Body of pancreas (tissue), 4 donors: Measurements from ENCODE around the gene DDR1. TPM values are rescaled to one million over a fixed set of nuclear protein-coding genes. Genes with fewer than 3 reads are reported as not detected.

ENCODE experiments used
- ATAC-seq: fragments of 150-250 bp; one replicate; pipeline ENCODE4 v1.9.1; 2016
- DNase-seq, 4 donors: peaks; one replicate each; pipeline ENCODE4 v3.0.0-alpha.2; 2019
- H3K27ac ChIP-seq, 4 donors: fragments of 200-600 bp; sonication (generic); 1 replicate in 3 of 4; 2 replicates in 1 of 4; pipeline versions ENCODE4 v1.5.1 to v1.6.1; 2016 to 2019; ENCODE audit warnings: mild to moderate bottlenecking in 1 of 4, mixed read lengths in 1 of 4, moderate library complexity in 1 of 4
- H3K27me3 ChIP-seq, 2 donors: fragments of 200-600 bp; sonication (generic); one replicate each; pipeline ENCODE4 v1.6.0; 2016; ENCODE audit warnings: mild to moderate bottlenecking in 1 of 2
- H3K36me3 ChIP-seq, 2 donors: fragments of 200-600 bp; sonication (generic); replicated peaks in 1 of 2; 2 replicates each; pipeline ENCODE4 v1.5.1; 2016; ENCODE audit warnings: low read depth in 2 of 2; ENCODE audit not compliant: insufficient read depth in 1 of 2
- H3K4me1 ChIP-seq: fragments of 200-600 bp; sonication (generic); one replicate; pipeline ENCODE4 v1.6.0; 2016
- H3K4me3 ChIP-seq, 2 donors: fragments of 200-600 bp; sonication (generic); 1 replicate in 1 of 2; 2 replicates in 1 of 2; pipeline ENCODE4 v1.5.1; 2016 to 2019
- H3K9me3 ChIP-seq, 3 donors: fragments of 200-600 bp; sonication (generic); 1 replicate in 2 of 3; 2 replicates in 1 of 3; pipeline ENCODE4 v1.5.1; 2016
- CTCF ChIP-seq, 7 experiments: fragments of 450-650 bp in 4 of 7; fragments of 200-600 bp in 3 of 7; sonication (generic) in 3 of 7; IDR thresholded peaks; one replicate each; pipeline ENCODE4 v1.5.1; 2016 to 2019; ENCODE audit warnings: antibody characterized with exemption in 7 of 7
- POLR2A ChIP-seq, 3 donors: fragments of 450-650 bp; IDR thresholded peaks; one replicate each; pipeline ENCODE4 v1.6.1; 2016; ENCODE audit warnings: antibody characterized with exemption in 3 of 3, mild to moderate bottlenecking in 2 of 3
- WGBS, 2 donors: methylation state at CpG; one replicate each; pipeline ENCODE4 v1.1.5; 2017; 5-methylcytosine and 5-hydroxymethylcytosine counted together
- intact Hi-C: fragments of 100-400 bp; cut with DNase I; formaldehyde crosslinking; loops from one replicate; pipeline ENCODE4 v1.15.1; 2023
- total RNA-seq, 2 donors: library from RNA; depleted of rRNA; stranded (reverse); fragments of >200 nt; gene quantifications; one replicate each; pipeline ENCODE4 v1.1.0, GENCODE V29; 2016

The DDR1 gene
- total RNA-seq, result 10 to 100 TPM; 90.3 to 97.3 TPM

GRCh38 chr6:30883685-30884520, at the start of gene DDR1:
DDR1 (plus strand) TSS chr6:30884519; CDS start chr6:30888730, 4,211 bp downstream.
- DNase-seq (peak; percentile 75 to 85 (median 82)), ATAC-seq (peak; percentile 68)
- H3K9me3 ChIP-seq, result no peaks in the 10 kb centered on the region
- H3K4me3 ChIP-seq, result peak within 1 kb of the TSS; percentile 51 to 78
- peak; percentile 36 to 70 (median 60) for TF ChIP-seq POLR2A (IDR thresholded peaks at IDR 0.05)
- peak in 1 of 7 experiments; percentile 12 for TF ChIP-seq CTCF (IDR thresholded peaks at IDR 0.05)
- intact Hi-C loops, result no loop called here
- 2 to 8% methylated on average over 12 to 42 of the region's 62 CpGs for WGBS, 2 donors
- peak within 1 kb of the TSS; percentile 92 to 97 (median 96) for H3K27ac ChIP-seq
- no peaks in the 10 kb centered on the region for H3K27me3 ChIP-seq
- peaks cover 55% of the 10 kb centered on the region for H3K4me1 ChIP-seq
- peaks cover 0 to 1% of the 10 kb centered on the region in 2 donors for H3K36me3 ChIP-seq

GRCh38 chr6:30834646-30835045, 49.7 kb upstream of the DDR1 start:
- TF ChIP-seq CTCF (IDR thresholded peaks at IDR 0.05), result no peak
- no peak for TF ChIP-seq POLR2A (IDR thresholded peaks at IDR 0.05)
- no peak for DNase-seq
- Histone ChIP-seq H3K4me1 (no peaks in the 10 kb centered on the region), H3K4me3 (no peak overlapping the region), H3K36me3 (no peaks in the 10 kb centered on the region), H3K27me3 (no peaks in the 10 kb centered on the region), H3K27ac (no peak overlapping the region), H3K9me3 (no peaks in the 10 kb centered on the region)
- intact Hi-C loops, result loop anchor here (5.0 to 10.0 kb wide), 2 partner anchors 38 to 240 kb away; no protein-coding TSS in a partner anchor
- ATAC-seq, result no peak
- 84 to 93% methylated on average over 3 to 4 of the region's 4 CpGs for WGBS, 2 donors

- intact Hi-C loops, result loop anchor here (10.0 kb wide), 1 partner anchor 239 kb away; no protein-coding TSS in a partner anchor
- DNase-seq, result no peak
- no peak for ATAC-seq
Observed at GRCh38 chr6:30835576-30835975, 48.7 kb upstream of the DDR1 start.

GRCh38 chr6:30836431-30836866, 47.9 kb upstream of the DDR1 start:
- Histone ChIP-seq H3K36me3 (no peaks in the 10 kb centered on the region), H3K4me3 (no peak overlapping the region), H3K4me1 (peaks cover 2% of the 10 kb centered on the region), H3K27me3 (no peaks in the 10 kb centered on the region), H3K9me3 (no peaks in the 10 kb centered on the region), H3K27ac (peak overlapping the region in 1 of 4 donors; percentile 10)
- peak in 3 of 4 donors; percentile 46 to 53 (median 50) for DNase-seq
- no peak for TF ChIP-seq CTCF (IDR thresholded peaks at IDR 0.05)
- TF ChIP-seq POLR2A (IDR thresholded peaks at IDR 0.05), result no peak
- intact Hi-C loops, result loop anchor here (10.0 kb wide), 1 partner anchor 238 kb away; no protein-coding TSS in a partner anchor
- 25 to 40% methylated on average over 1 of the region's 1 CpG for WGBS, 2 donors
- peak; percentile 64 for ATAC-seq

More at GRCh38 chr6:30835576-30835975, 48.7 kb upstream of the DDR1 start:
- 76 to 87% methylated on average over 2 to 3 of the region's 3 CpGs for WGBS, 2 donors
- Histone ChIP-seq H3K27me3 (no peaks in the 10 kb centered on the region), H3K4me3 (no peak overlapping the region), H3K36me3 (no peaks in the 10 kb centered on the region), H3K4me1 (no peaks in the 10 kb centered on the region), H3K27ac (no peak overlapping the region), H3K9me3 (no peaks in the 10 kb centered on the region)
- TF ChIP-seq CTCF (IDR thresholded peaks at IDR 0.05) (no peak), POLR2A (IDR thresholded peaks at IDR 0.05) (no peak)
